ENCODE data around the gene PPP1R18.
A peak's percentile ranks its signal among the peaks of the same experiment; 100 is the strongest.

Gene PPP1R18

DNA sequence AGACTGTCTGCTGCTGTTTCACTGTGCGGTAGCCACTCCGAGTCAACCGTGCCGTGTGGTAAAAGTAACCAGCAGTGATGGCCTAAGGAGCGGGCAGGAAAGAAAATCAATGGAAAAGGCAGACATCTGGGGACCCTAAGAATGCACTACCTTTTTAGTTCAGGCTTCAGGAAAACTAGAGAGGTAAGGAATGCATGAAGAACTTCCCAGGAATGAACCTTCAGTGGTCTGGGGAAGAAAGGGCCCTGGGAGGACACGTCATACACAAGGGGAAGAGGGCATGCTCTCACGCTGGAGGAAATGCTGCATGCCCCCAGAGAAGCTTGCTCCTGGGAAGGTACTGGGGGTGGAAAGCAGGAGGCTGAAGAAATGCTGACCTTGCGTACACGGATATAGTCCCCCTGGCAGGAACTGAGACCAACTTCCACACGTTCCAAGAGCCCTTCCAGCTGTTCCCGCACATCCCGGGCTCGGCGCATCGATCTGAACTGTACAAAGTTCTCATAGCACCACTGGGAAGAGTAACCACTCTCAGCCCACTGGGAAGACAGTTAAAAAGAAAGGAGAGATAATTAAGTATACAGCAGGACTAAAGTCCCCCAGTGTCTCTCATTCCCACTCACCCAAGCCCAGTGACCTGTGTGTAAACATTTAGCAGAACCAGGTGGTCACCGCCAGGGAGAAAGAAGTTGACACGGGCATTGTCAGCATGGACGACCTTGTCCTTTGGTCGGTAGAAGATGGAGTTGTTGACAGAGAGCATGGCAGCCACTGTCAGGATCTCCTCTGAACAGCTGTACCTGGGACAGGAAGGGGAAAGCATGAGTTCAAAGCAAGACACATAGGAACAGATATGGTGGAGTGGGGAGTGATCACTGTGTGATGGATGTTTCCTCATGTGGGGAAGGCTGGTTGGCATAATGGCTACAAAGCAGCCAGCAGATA, 31.4 kb downstream of the PPP1R18 start:
- Histone ChIP-seq H3K9me3 (ENCODE audit: control insufficient read depth, low read length) (no peaks in the 10 kb centered on the region), H3K36me3 (ENCODE audit: control insufficient read depth, insufficient read depth, low read length) (peaks cover 87% of the 10 kb centered on the region), H3K27ac (ENCODE audit: low read depth, low read length, severe bottlenecking) (no peak overlapping the region), H3K4me3 (ENCODE audit: extremely low read depth, insufficient read depth, low read length, poor library complexity, severe bottlenecking) (no peak overlapping the region), H3K4me1 (ENCODE audit: control insufficient read depth, insufficient read depth, low read length, poor library complexity, severe bottlenecking) (no peaks in the 10 kb centered on the region)
- WGBS, 2 experiments (ENCODE audit: insufficient coverage in 2 of 2): 93 to 95% methylated on average over 17 to 18 of the region's 19 CpGs

DNA sequence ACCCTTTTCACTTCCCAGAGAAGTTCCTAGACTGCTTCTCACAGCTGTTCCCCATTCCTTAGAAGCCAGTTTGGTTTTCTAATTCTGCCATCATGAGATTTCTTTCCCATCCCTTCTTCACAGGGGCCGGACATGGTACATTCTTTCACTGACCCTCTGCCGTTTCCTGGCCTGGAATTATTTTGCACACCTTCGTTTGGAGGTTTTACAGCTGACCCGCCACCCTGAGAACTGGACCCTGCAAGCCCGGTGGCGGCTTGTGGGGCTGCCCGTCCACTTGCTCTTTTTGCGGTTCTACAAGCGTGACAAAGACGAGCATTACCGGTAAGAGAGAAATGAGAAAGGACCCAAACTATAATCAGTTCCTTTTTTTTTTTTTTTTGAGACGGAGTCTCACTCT, 35.3 kb downstream of the PPP1R18 start:
- H3K27ac ChIP-seq (ENCODE audit: low read depth, low read length, severe bottlenecking): no peak overlapping the region
- no peak overlapping the region for H3K4me3 ChIP-seq (ENCODE audit: extremely low read depth, insufficient read depth, low read length, poor library complexity, severe bottlenecking)
- WGBS, 2 experiments (ENCODE audit: insufficient coverage in 2 of 2): 92 to 96% methylated on average over 10 to 11 of the region's 12 CpGs
- no peaks in the 10 kb centered on the region for H3K4me1 ChIP-seq (ENCODE audit: control insufficient read depth, insufficient read depth, low read length, poor library complexity, severe bottlenecking)
- H3K9me3 ChIP-seq (ENCODE audit: control insufficient read depth, low read length): no peaks in the 10 kb centered on the region
- peaks cover 56% of the 10 kb centered on the region for H3K36me3 ChIP-seq (ENCODE audit: control insufficient read depth, insufficient read depth, low read length)

GRCh38 chr6:30647242-30648116, 39.0 kb downstream of the PPP1R18 start:
- Histone ChIP-seq H3K4me1 (ENCODE audit: control insufficient read depth, insufficient read depth, low read length, poor library complexity, severe bottlenecking) (no peaks in the 10 kb centered on the region), H3K4me3 (ENCODE audit: extremely low read depth, insufficient read depth, low read length, poor library complexity, severe bottlenecking) (peak overlapping the region; percentile 88), H3K36me3 (ENCODE audit: control insufficient read depth, insufficient read depth, low read length) (peaks cover 48% of the 10 kb centered on the region), H3K9me3 (ENCODE audit: control insufficient read depth, low read length) (no peaks in the 10 kb centered on the region), H3K27ac (ENCODE audit: low read depth, low read length, severe bottlenecking) (peak overlapping the region; percentile 71)
- WGBS, 2 experiments (ENCODE audit: insufficient coverage in 2 of 2): 0 to 1% methylated on average over 59 to 62 of the region's 78 CpGs

DNA sequence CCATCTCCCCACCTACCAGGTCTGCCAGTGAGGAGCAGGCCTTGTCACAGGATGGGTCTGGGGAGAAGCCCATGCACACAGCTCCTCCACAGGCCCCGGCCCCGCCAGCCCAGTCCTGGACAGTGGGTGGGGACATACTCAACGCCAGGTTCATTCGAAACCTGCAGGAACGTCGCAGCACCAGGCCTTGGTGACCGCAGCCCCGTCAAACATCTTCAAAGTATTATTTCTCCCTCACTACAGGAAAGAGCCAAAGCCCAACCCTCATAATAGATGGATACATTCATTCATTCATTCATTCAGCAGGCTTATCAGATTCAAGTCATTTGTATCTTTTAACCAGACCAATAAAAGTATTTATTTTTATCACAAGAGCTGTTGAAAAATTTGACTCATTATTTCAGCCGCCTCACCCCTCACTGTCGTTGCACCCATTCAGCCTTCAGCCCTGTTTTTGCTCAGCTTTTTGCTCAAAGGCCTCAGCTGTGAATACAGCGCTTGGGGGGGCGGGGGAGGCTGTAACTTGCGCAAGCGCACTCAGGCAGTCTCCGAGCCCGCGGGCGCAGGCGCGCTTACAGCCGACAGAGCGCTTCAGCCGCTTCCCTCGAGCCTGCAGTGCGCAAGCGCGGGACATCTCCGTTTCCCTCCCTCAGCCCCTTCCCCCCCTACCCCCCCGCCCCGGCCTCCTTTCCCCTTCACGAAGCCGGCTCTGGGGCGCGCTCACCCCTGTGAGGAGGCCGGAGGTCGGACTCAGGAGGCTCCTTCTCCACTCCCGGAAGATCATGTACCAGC, 39.8 kb downstream of the PPP1R18 start, which contains the start of gene C6orf136:
C6orf136 (plus strand) TSS at position 684 of the 792 bp plus-strand sequence; CDS start at position 783, 99 bp downstream.
- Histone ChIP-seq H3K4me1 (ENCODE audit: control insufficient read depth, insufficient read depth, low read length, poor library complexity, severe bottlenecking) (no peaks in the 10 kb centered on the region), H3K27ac (ENCODE audit: low read depth, low read length, severe bottlenecking) (peak within 1 kb of the TSS; percentile 71), H3K9me3 (ENCODE audit: control insufficient read depth, low read length) (no peaks in the 10 kb centered on the region), H3K36me3 (ENCODE audit: control insufficient read depth, insufficient read depth, low read length) (peaks cover 45% of the 10 kb centered on the region), H3K4me3 (ENCODE audit: extremely low read depth, insufficient read depth, low read length, poor library complexity, severe bottlenecking) (peak within 1 kb of the TSS; percentile 88)
- 21 to 44% methylated on average over 11 to 17 of the region's 37 CpGs for WGBS, 2 experiments (ENCODE audit: insufficient coverage in 2 of 2)

- H3K9me3 ChIP-seq (ENCODE audit: control insufficient read depth, low read length): no peaks in the 10 kb centered on the region
- H3K36me3 ChIP-seq (ENCODE audit: control insufficient read depth, insufficient read depth, low read length): peaks cover 45% of the 10 kb centered on the region
- H3K4me1 ChIP-seq (ENCODE audit: control insufficient read depth, insufficient read depth, low read length, poor library complexity, severe bottlenecking): no peaks in the 10 kb centered on the region
- H3K4me3 ChIP-seq (ENCODE audit: extremely low read depth, insufficient read depth, low read length, poor library complexity, severe bottlenecking): no peak overlapping the region
- H3K27ac ChIP-seq (ENCODE audit: low read depth, low read length, severe bottlenecking): peak overlapping the region; percentile 3
- WGBS, 2 experiments (ENCODE audit: insufficient coverage in 2 of 2): 80 to 91% methylated on average over 1 of the region's 1 CpG
Observed at GRCh38 chr6:30645989-30646388, 40.5 kb downstream of the PPP1R18 start.

- H3K27ac ChIP-seq (ENCODE audit: low read depth, low read length, severe bottlenecking): no peak overlapping the region
- H3K4me3 ChIP-seq (ENCODE audit: extremely low read depth, insufficient read depth, low read length, poor library complexity, severe bottlenecking): no peak overlapping the region
- no peaks in the 10 kb centered on the region for H3K9me3 ChIP-seq (ENCODE audit: control insufficient read depth, low read length)
- WGBS, 2 experiments (ENCODE audit: insufficient coverage in 2 of 2): 92 to 93% methylated on average over 5 of the region's 5 CpGs
- peaks cover 54% of the 10 kb centered on the region for H3K36me3 ChIP-seq (ENCODE audit: control insufficient read depth, insufficient read depth, low read length)
- no peaks in the 10 kb centered on the region for H3K4me1 ChIP-seq (ENCODE audit: control insufficient read depth, insufficient read depth, low read length, poor library complexity, severe bottlenecking)
Observed at GRCh38 chr6:30644769-30645168, 41.7 kb downstream of the PPP1R18 start.

GRCh38 chr6:30643656-30644055, 42.8 kb downstream of the PPP1R18 start:
- WGBS, 2 experiments (ENCODE audit: insufficient coverage in 2 of 2): 100% methylated on average over 2 of the region's 2 CpGs; no CpG with 5 or more reads in 1 of the 2 experiments
- Histone ChIP-seq H3K4me3 (ENCODE audit: extremely low read depth, insufficient read depth, low read length, poor library complexity, severe bottlenecking) (no peak overlapping the region), H3K27ac (ENCODE audit: low read depth, low read length, severe bottlenecking) (no peak overlapping the region), H3K36me3 (ENCODE audit: control insufficient read depth, insufficient read depth, low read length) (peaks cover 64% of the 10 kb centered on the region), H3K9me3 (ENCODE audit: control insufficient read depth, low read length) (no peaks in the 10 kb centered on the region), H3K4me1 (ENCODE audit: control insufficient read depth, insufficient read depth, low read length, poor library complexity, severe bottlenecking) (no peaks in the 10 kb centered on the region)

DNA sequence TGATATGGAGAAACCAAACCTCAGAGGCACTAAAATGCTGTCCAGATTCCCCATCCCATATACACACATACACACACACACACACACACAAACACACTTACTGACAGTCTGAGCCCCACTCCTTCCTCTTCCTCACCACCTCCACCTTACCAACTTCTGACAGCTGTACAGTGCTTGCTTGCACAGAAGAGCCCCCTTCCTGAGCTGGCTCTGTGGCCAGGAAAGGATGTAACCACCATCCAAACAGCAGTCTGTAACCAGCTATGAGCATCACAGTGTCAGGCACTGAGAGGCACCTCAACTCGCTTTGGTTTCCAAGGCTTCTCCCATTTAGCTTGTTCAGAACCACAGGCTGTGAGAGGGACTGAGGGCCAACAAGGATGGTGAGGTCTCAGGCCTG, 45.4 kb downstream of the PPP1R18 start:
- H3K4me1 ChIP-seq (ENCODE audit: control insufficient read depth, insufficient read depth, low read length, poor library complexity, severe bottlenecking): no peaks in the 10 kb centered on the region
- H3K27ac ChIP-seq (ENCODE audit: low read depth, low read length, severe bottlenecking): no peak overlapping the region
- H3K4me3 ChIP-seq (ENCODE audit: extremely low read depth, insufficient read depth, low read length, poor library complexity, severe bottlenecking): no peak overlapping the region
- H3K36me3 ChIP-seq (ENCODE audit: control insufficient read depth, insufficient read depth, low read length): peaks cover 63% of the 10 kb centered on the region
- H3K9me3 ChIP-seq (ENCODE audit: control insufficient read depth, low read length): no peaks in the 10 kb centered on the region
- WGBS, 2 experiments (ENCODE audit: insufficient coverage in 2 of 2): 89 to 100% methylated on average over 1 of the region's 1 CpG

GRCh38 chr6:30640481-30640880, 46.0 kb downstream of the PPP1R18 start:
- H3K36me3 ChIP-seq (ENCODE audit: control insufficient read depth, insufficient read depth, low read length): peaks cover 63% of the 10 kb centered on the region
- H3K4me3 ChIP-seq (ENCODE audit: extremely low read depth, insufficient read depth, low read length, poor library complexity, severe bottlenecking): no peak overlapping the region
- H3K4me1 ChIP-seq (ENCODE audit: control insufficient read depth, insufficient read depth, low read length, poor library complexity, severe bottlenecking): no peaks in the 10 kb centered on the region
- H3K27ac ChIP-seq (ENCODE audit: low read depth, low read length, severe bottlenecking): no peak overlapping the region
- H3K9me3 ChIP-seq (ENCODE audit: control insufficient read depth, low read length): no peaks in the 10 kb centered on the region
- 93 to 96% methylated on average over 7 to 8 of the region's 10 CpGs for WGBS, 2 experiments (ENCODE audit: insufficient coverage in 2 of 2)

- 100% methylated on average over 3 of the region's 3 CpGs for whole genome bisulfite sequencing, 2 experiments (ENCODE audit: insufficient coverage in 2 of 2)
- Histone ChIP-seq H3K9me3 (ENCODE audit: control insufficient read depth, low read length) (no peaks in the 10 kb centered on the region), H3K4me3 (ENCODE audit: extremely low read depth, insufficient read depth, low read length, poor library complexity, severe bottlenecking) (no peak overlapping the region), H3K27ac (ENCODE audit: low read depth, low read length, severe bottlenecking) (no peak overlapping the region), H3K4me1 (ENCODE audit: control insufficient read depth, insufficient read depth, low read length, poor library complexity, severe bottlenecking) (no peaks in the 10 kb centered on the region), H3K36me3 (ENCODE audit: control insufficient read depth, insufficient read depth, low read length) (peaks cover 69% of the 10 kb centered on the region)
Observed at GRCh38 chr6:30635834-30636233, 50.6 kb downstream of the PPP1R18 start.

All from mesodermal cell (in vitro differentiated cells).